Endothelial cell of umbilical vein (primary cell): ENCODE results near the gene SLC30A2. TPM values are rescaled to one million over a fixed set of nuclear protein-coding genes. Genes with fewer than 3 reads are reported as not detected.

Experiments used
- BruUV-seq: library from RNA; stranded (reverse); fragments of 400-500 nt; replicated peaks from 2 replicates; lab custom pipeline; 2021; lab: Mats Ljungman, UMichigan
- CTCF ChIA-PET: fragments of 300-600, 350-600 bp; sonication (Branson Sonifier 250); formaldehyde crosslinking; loops from one replicate; lab custom pipeline; 2021; ENCODE audit warnings: antibody characterized with exemption, inconsistent platforms; lab: Charles Lee
- POLR2A ChIA-PET: fragments of 300-600, 350-600 bp; sonication (Branson Sonifier 250); formaldehyde crosslinking; loops from one replicate; lab custom pipeline; 2021; ENCODE audit warnings: antibody characterized with exemption, inconsistent platforms; lab: Charles Lee
- DNase-seq: peaks from one replicate; pipeline ENCODE4 v3.0.0-alpha.2; 2011; ENCODE audit warnings: low read depth, low spot score
- FAIRE-seq: peaks from 2 replicates; lab custom pipeline; 2011; peaks lifted over from hg19 to GRCh38; lab: Jason Lieb, UNC
- H2AFZ ChIP-seq: 2 replicates; pipeline ENCODE4 v1.6.0; 2012; ENCODE audit warnings: low read depth, low read length, control low read depth, inconsistent platforms
- H3K27ac ChIP-seq: 2 replicates; pipeline ENCODE4 v1.5.1; 2011; ENCODE audit warnings: low read depth, mild to moderate bottlenecking, control low read depth, low read length, moderate library complexity; ENCODE audit not compliant: insufficient read depth
- H3K27me3 ChIP-seq, 2 experiments: 2 replicates each; pipeline versions ENCODE4 v1.6.0 to v1.6.1; 2011; ENCODE audit warnings: low read length in 2 of 2, mixed read lengths in 1 of 2; ENCODE audit not compliant: control insufficient read depth in 2 of 2, insufficient read depth in 2 of 2
- H3K36me3 ChIP-seq, 2 experiments: 2 replicates in 1 of 2; 3 replicates in 1 of 2; pipeline ENCODE4 v1.5.1; 2011; ENCODE audit warnings: low read length in 2 of 2, mild to moderate bottlenecking in 1 of 2, moderate library complexity in 1 of 2; ENCODE audit not compliant: control insufficient read depth in 2 of 2, insufficient read depth in 2 of 2; ENCODE audit errors: extremely low read depth in 1 of 2
- H3K4me1 ChIP-seq: 3 replicates; pipeline ENCODE4 v1.5.1; 2011; ENCODE audit warnings: mild to moderate bottlenecking, low read length; ENCODE audit not compliant: control insufficient read depth, insufficient read depth; ENCODE audit errors: extremely low read depth
- H3K4me2 ChIP-seq: 2 replicates; pipeline ENCODE4 v1.6.1; 2011; ENCODE audit warnings: low read length, control low read depth, mixed read lengths; ENCODE audit not compliant: insufficient read depth
- H3K4me3 ChIP-seq, 3 experiments: fragments of 200-600 bp in 1 of 3; sonication (generic), shearing (Covaris generic) in 1 of 3; replicated peaks in 1 of 3; 2 replicates each; pipeline ENCODE4 v1.5.1; 2011 to 2016; ENCODE audit warnings: control low read depth in 3 of 3, low read length in 3 of 3, mild to moderate bottlenecking in 2 of 3, inconsistent platforms in 1 of 3, low read depth in 1 of 3, moderate library complexity in 1 of 3; ENCODE audit not compliant: insufficient read depth in 1 of 3
- H3K79me2 ChIP-seq: 2 replicates; pipeline ENCODE4 v1.6.0; 2012; ENCODE audit warnings: low read length, inconsistent platforms; ENCODE audit not compliant: control insufficient read depth, insufficient read depth
- H3K9ac ChIP-seq: replicated peaks from 2 replicates; pipeline ENCODE3; 2011; ENCODE audit warnings: low read length, control low read depth; ENCODE audit not compliant: insufficient read depth; ENCODE audit errors: extremely low read depth
- H3K9me1 ChIP-seq: replicated peaks from 3 replicates; pipeline ENCODE4 v1.6.0; 2011; ENCODE audit warnings: mild to moderate bottlenecking, low read length; ENCODE audit not compliant: control insufficient read depth, insufficient read depth; ENCODE audit errors: extremely low read depth
- H3K9me3 ChIP-seq: replicated peaks from 2 replicates; pipeline ENCODE4 v1.5.1; 2012; ENCODE audit warnings: low read length, inconsistent platforms; ENCODE audit not compliant: control insufficient read depth, insufficient read depth
- H4K20me1 ChIP-seq: replicated peaks from 2 replicates; pipeline ENCODE3; 2011; ENCODE audit warnings: mild to moderate bottlenecking, low read length; ENCODE audit not compliant: control insufficient read depth, insufficient read depth; ENCODE audit errors: extremely low read depth
- EZH2 ChIP-seq: IDR thresholded peaks from 2 replicates; pipeline ENCODE4 v1.6.1; 2012; ENCODE audit warnings: borderline replicate concordance, low read depth, mild to moderate bottlenecking, moderate library complexity, low read length, inconsistent platforms; ENCODE audit not compliant: severe bottlenecking
- FOS ChIP-seq: IDR thresholded peaks from 2 replicates; pipeline ENCODE4 v1.6.1; 2011; ENCODE audit warnings: mild to moderate bottlenecking, low read length, moderate library complexity, borderline replicate concordance; ENCODE audit not compliant: insufficient read depth
- GATA2 ChIP-seq: IDR thresholded peaks from 2 replicates; pipeline ENCODE4 v1.7.0; 2011; ENCODE audit warnings: low read depth, mild to moderate bottlenecking, moderate library complexity, mixed read lengths, low read length; ENCODE audit not compliant: insufficient read length, insufficient read depth
- JUN ChIP-seq: IDR thresholded peaks from 2 replicates; pipeline ENCODE4 v1.6.1; 2011; ENCODE audit warnings: borderline replicate concordance, low read depth; ENCODE audit not compliant: insufficient read length, insufficient read depth
- MYC ChIP-seq: IDR thresholded peaks from one replicate; pipeline ENCODE4 v1.6.1; 2011; ENCODE audit warnings: mild to moderate bottlenecking, low read depth, low read length
- POLR2A ChIP-seq: IDR thresholded peaks from 2 replicates; pipeline ENCODE4 v1.6.1; 2012; ENCODE audit warnings: low read depth, mild to moderate bottlenecking, control low read depth, low read length
- POLR2AphosphoS5 ChIP-seq: IDR thresholded peaks from 2 replicates; pipeline ENCODE4 v1.6.1; 2012; ENCODE audit warnings: low read depth, mild to moderate bottlenecking, control low read depth, low read length, moderate library complexity; ENCODE audit not compliant: insufficient read depth
- dilution Hi-C: fragments of 300-500 bp; cut with MboI; formaldehyde crosslinking; loops from one replicate; pipeline ENCODE4 v1.15.0; 2019; ENCODE audit warnings: low sequenced_read_pairs; ENCODE audit not compliant: extremely low pct_ligation_motif_present
- intact Hi-C: fragments of 100-400 bp; cut with micrococcal nuclease; formaldehyde crosslinking; loops from one replicate; pipeline ENCODE4 v1.10.0; 2022
- polyA plus RNA-seq, 4 experiments: library from polyadenylated mRNA; depleted of rRNA in 3 of 4; stranded (reverse) in 3 of 4; unstranded in 1 of 4; fragments of >200 nt; gene quantifications; 2 replicates each; pipeline versions ENCODE4 v1.2.1 to v1.2.3, GENCODE V29; 2011 to 2012; ENCODE audit warnings: missing spikeins in 1 of 4
- total RNA-seq: library from RNA; stranded (reverse); gene quantifications from 2 replicates; pipeline ENCODE4 v1.2.3, GENCODE V29; 2021
- TF ChIP-seq, protein P1 (sequence below): IDR thresholded peaks from 2 replicates; pipeline ENCODE4 v1.6.1; 2011; ENCODE audit not compliant: insufficient read depth, insufficient read length
- TF ChIP-seq, protein P2 (sequence below), 2 donors: IDR thresholded peaks; 1 replicate in 1 of 2; 2 replicates in 1 of 2; pipeline ENCODE4 v1.5.1; 2011; ENCODE audit warnings: low read length in 2 of 2, mild to moderate bottlenecking in 2 of 2, moderate library complexity in 2 of 2, control low read depth in 1 of 2, inconsistent platforms in 1 of 2, low read depth in 1 of 2; ENCODE audit not compliant: insufficient read depth in 1 of 2; ENCODE audit errors: extremely low read depth in 1 of 2

The SLC30A2 gene
- total and polyA plus RNA-seq, 2 donors (not counting 3 experiments of a cell fraction or from before 2014, with no cell fraction given), result not detected

- Histone ChIP-seq H3K27me3 (peaks cover 2% of the 10 kb centered on the region in 2 experiments), H3K9me1 (no peaks in the 10 kb centered on the region), H3K4me2 (no peak overlapping the region), H3K4me3 (no peak overlapping the region), H3K27ac (no peak overlapping the region), H4K20me1 (no peaks in the 10 kb centered on the region), H3K79me2 (no peaks in the 10 kb centered on the region), H3K9me3 (no peaks in the 10 kb centered on the region), H3K9ac (no peak overlapping the region), H2AFZ (no peak overlapping the region), H3K36me3 (no peaks in the 10 kb centered on the region), H3K4me1 (no peaks in the 10 kb centered on the region)
- DNase-seq (no peak), FAIRE-seq (no peak)
- BruUV-seq, result no TSS peak
- intact Hi-C loops (no loop called here), dilution Hi-C loops (no loop called here)
- POLR2A ChIA-PET, result no interaction called here
- TF ChIP-seq GATA2, result no peak
- no peak for TF ChIP-seq FOS
- no peak for TF ChIP-seq POLR2A
- no peak for TF ChIP-seq POLR2AphosphoS5
- TF ChIP-seq MYC, result no peak
- no peak for TF ChIP-seq EZH2
- TF ChIP-seq, protein P1, sequence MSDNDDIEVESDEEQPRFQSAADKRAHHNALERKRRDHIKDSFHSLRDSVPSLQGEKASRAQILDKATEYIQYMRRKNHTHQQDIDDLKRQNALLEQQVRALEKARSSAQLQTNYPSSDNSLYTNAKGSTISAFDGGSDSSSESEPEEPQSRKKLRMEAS, result no peak
- TF ChIP-seq, protein P2, sequence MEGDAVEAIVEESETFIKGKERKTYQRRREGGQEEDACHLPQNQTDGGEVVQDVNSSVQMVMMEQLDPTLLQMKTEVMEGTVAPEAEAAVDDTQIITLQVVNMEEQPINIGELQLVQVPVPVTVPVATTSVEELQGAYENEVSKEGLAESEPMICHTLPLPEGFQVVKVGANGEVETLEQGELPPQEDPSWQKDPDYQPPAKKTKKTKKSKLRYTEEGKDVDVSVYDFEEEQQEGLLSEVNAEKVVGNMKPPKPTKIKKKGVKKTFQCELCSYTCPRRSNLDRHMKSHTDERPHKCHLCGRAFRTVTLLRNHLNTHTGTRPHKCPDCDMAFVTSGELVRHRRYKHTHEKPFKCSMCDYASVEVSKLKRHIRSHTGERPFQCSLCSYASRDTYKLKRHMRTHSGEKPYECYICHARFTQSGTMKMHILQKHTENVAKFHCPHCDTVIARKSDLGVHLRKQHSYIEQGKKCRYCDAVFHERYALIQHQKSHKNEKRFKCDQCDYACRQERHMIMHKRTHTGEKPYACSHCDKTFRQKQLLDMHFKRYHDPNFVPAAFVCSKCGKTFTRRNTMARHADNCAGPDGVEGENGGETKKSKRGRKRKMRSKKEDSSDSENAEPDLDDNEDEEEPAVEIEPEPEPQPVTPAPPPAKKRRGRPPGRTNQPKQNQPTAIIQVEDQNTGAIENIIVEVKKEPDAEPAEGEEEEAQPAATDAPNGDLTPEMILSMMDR (IDR thresholded peaks at IDR 0.05; ENCODE audit: extremely low read depth in 1 of 2, insufficient read depth in 1 of 2, low read depth in 1 of 2, low read length in 2 of 2), result no peak
- TF ChIP-seq JUN, result no peak
- CTCF ChIA-PET, result interaction anchor here (0.8 kb wide), 1 partner anchor 17 kb away, joined by 3 read pairs; no protein-coding TSS in a partner anchor
Measured at GRCh38 chr1:26072305-26072704, 26.4 kb upstream of the SLC30A2 start.
